HL-60 (cell line): ENCODE measurements around the gene HRG.

ENCODE experiments used
- CTCF ChIP-seq: IDR thresholded peaks from one replicate; pipeline ENCODE4 v1.5.1; 2011; ENCODE audit warnings: low read length, control low read depth, inconsistent platforms; ENCODE audit not compliant: insufficient read depth
- GABPA ChIP-seq: IDR thresholded peaks from 2 replicates; pipeline ENCODE4 v1.6.1; 2012; ENCODE audit warnings: low read depth
- POLR2AphosphoS5 ChIP-seq: IDR thresholded peaks from 2 replicates; pipeline ENCODE4 v1.6.1; 2012; ENCODE audit warnings: low read depth
- SPI1 ChIP-seq: IDR thresholded peaks from 2 replicates; pipeline ENCODE4 v1.6.1; 2012; ENCODE audit warnings: low read depth, mild to moderate bottlenecking, borderline replicate concordance
- TF ChIP-seq, protein P1 (sequence below): IDR thresholded peaks from 2 replicates; pipeline ENCODE4 v1.6.1; 2012; ENCODE audit warnings: low read depth; ENCODE audit not compliant: insufficient replicate concordance

GRCh38 chr3:186640473-186640818 is 25.4 kb upstream of the HRG start:
- TF ChIP-seq CTCF (no peak), GABPA (no peak), POLR2AphosphoS5 (no peak), SPI1 (no peak)
- TF ChIP-seq, protein P1, sequence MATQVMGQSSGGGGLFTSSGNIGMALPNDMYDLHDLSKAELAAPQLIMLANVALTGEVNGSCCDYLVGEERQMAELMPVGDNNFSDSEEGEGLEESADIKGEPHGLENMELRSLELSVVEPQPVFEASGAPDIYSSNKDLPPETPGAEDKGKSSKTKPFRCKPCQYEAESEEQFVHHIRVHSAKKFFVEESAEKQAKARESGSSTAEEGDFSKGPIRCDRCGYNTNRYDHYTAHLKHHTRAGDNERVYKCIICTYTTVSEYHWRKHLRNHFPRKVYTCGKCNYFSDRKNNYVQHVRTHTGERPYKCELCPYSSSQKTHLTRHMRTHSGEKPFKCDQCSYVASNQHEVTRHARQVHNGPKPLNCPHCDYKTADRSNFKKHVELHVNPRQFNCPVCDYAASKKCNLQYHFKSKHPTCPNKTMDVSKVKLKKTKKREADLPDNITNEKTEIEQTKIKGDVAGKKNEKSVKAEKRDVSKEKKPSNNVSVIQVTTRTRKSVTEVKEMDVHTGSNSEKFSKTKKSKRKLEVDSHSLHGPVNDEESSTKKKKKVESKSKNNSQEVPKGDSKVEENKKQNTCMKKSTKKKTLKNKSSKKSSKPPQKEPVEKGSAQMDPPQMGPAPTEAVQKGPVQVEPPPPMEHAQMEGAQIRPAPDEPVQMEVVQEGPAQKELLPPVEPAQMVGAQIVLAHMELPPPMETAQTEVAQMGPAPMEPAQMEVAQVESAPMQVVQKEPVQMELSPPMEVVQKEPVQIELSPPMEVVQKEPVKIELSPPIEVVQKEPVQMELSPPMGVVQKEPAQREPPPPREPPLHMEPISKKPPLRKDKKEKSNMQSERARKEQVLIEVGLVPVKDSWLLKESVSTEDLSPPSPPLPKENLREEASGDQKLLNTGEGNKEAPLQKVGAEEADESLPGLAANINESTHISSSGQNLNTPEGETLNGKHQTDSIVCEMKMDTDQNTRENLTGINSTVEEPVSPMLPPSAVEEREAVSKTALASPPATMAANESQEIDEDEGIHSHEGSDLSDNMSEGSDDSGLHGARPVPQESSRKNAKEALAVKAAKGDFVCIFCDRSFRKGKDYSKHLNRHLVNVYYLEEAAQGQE = no peak
